Keratinocyte (primary cell): ENCODE results near the gene ZBP1.

ENCODE experiments used
- EZH2 ChIP-seq: IDR thresholded peaks from one replicate; pipeline ENCODE4 v1.6.1; 2012; ENCODE audit warnings: inconsistent platforms, mild to moderate bottlenecking, low read length, moderate library complexity
- TF ChIP-seq, protein P1 (sequence below), 3 experiments: IDR thresholded peaks in 1 of 3; conservative IDR thresholded peaks in 1 of 3; optimal IDR thresholded peaks in 1 of 3; 2 replicates in 2 of 3; 3 replicates in 1 of 3; pipeline versions ENCODE3 to v1.5.1; 2011; ENCODE audit warnings: low read length in 3 of 3, mild to moderate bottlenecking in 3 of 3, moderate library complexity in 2 of 3, control low read depth in 1 of 3, inconsistent platforms in 1 of 3; ENCODE audit not compliant: insufficient read depth in 2 of 3; ENCODE audit errors: extremely low read depth in 1 of 3

DNA sequence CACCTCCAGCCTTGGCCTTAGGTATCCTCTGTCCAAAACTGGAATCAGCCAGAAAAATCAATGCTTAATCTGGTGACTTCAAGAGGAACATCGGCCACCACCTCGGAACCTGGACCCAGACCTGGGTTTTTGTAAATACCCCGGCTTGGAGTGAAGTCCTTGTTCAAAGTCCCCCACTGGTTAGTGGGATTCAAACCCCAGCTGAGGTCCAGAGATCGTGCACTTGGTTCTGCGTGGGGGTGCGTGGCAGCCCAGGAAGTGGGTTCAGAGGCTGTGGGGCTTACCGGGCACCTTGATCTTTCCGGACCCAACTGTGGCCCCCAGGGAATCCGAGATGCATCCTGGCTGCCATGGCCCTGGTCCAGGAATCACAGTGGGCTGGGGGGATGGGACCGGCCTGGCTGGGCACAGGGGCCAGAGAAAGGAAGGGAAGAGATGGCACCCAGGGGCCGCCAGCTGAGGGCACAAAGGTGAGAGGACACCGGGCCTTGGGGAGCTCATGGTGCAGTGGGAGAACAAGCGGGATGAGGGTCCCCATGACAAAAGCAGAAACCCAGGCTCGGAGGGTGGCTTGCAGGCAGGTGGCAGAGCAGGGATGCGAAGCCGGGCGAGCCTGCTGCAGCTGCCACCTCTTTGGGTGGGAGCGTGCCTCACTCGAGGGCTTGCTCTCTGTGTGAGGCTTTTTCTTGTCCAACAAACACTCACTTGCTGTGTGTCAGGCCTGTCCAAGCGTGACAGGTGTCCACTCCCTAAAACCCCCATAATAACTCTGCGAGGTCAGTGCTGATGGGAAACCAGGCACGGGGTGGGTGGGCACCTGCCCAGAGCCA lies 27.7 kb downstream of the ZBP1 start:
- TF ChIP-seq, protein P1, sequence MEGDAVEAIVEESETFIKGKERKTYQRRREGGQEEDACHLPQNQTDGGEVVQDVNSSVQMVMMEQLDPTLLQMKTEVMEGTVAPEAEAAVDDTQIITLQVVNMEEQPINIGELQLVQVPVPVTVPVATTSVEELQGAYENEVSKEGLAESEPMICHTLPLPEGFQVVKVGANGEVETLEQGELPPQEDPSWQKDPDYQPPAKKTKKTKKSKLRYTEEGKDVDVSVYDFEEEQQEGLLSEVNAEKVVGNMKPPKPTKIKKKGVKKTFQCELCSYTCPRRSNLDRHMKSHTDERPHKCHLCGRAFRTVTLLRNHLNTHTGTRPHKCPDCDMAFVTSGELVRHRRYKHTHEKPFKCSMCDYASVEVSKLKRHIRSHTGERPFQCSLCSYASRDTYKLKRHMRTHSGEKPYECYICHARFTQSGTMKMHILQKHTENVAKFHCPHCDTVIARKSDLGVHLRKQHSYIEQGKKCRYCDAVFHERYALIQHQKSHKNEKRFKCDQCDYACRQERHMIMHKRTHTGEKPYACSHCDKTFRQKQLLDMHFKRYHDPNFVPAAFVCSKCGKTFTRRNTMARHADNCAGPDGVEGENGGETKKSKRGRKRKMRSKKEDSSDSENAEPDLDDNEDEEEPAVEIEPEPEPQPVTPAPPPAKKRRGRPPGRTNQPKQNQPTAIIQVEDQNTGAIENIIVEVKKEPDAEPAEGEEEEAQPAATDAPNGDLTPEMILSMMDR (optimal IDR thresholded peaks at IDR 0.05 in 1 of 3, IDR thresholded peaks at IDR 0.05 in 1 of 3, conservative IDR thresholded peaks at IDR 0.05 in 1 of 3; ENCODE audit: extremely low read depth in 1 of 3, insufficient read depth in 2 of 3, low read length in 3 of 3) = no peak
- no peak for TF ChIP-seq EZH2
